Tibial artery (tissue), 4 donors: ENCODE results near the gene SMLR1.

Experiments used
- DNase-seq, 2 donors: peaks; one replicate each; pipeline ENCODE4 v3.0.0-alpha.2; 2019
- H3K27ac ChIP-seq, 2 donors: fragments of 200-600 bp; sonication (generic) in 1 of 2; 1 replicate in 1 of 2; 2 replicates in 1 of 2; pipeline ENCODE4 v1.5.1; 2018 to 2019; ENCODE audit warnings: mild to moderate bottlenecking in 1 of 2
- H3K27me3 ChIP-seq, 2 donors: fragments of 200-600 bp; sonication (generic) in 1 of 2; one replicate each; pipeline versions ENCODE4 v1.5.1 to v1.6.0; 2016 to 2019
- H3K36me3 ChIP-seq, 3 donors: fragments of 200-600 bp; sonication (generic) in 2 of 3; one replicate each; pipeline ENCODE4 v1.5.1; 2016 to 2019; ENCODE audit warnings: mild to moderate bottlenecking in 2 of 3
- H3K4me1 ChIP-seq, 4 donors: fragments of 200-600 bp; sonication (generic) in 2 of 4; 1 replicate in 3 of 4; 2 replicates in 1 of 4; pipeline ENCODE4 v1.5.1; 2016 to 2019
- H3K4me3 ChIP-seq, 2 donors: fragments of 200-600 bp; sonication (generic) in 1 of 2; 1 replicate in 1 of 2; 2 replicates in 1 of 2; pipeline ENCODE4 v1.5.1; 2018 to 2019; ENCODE audit warnings: mild to moderate bottlenecking in 2 of 2
- H3K9me3 ChIP-seq, 3 donors: fragments of 200-600 bp; sonication (generic) in 1 of 3; one replicate each; pipeline ENCODE4 v1.5.1; 2016 to 2019
- CTCF ChIP-seq, 2 experiments: fragments of 200-600 bp in 1 of 2; fragments of 450-650 bp in 1 of 2; IDR thresholded peaks; one replicate each; pipeline ENCODE4 v1.5.1; 2017 to 2019; ENCODE audit warnings: antibody characterized with exemption in 2 of 2, mild to moderate bottlenecking in 1 of 2, moderate library complexity in 1 of 2
- intact Hi-C: fragments of 100-400 bp; cut with DNase I; formaldehyde crosslinking; loops from one replicate; pipeline ENCODE4 v1.15.0; 2023; ENCODE audit warnings: low total_unique reads

SMLR1 gene

GRCh38 chr6:130849594-130849993 lies 22.4 kb downstream of the SMLR1 start:
- TF ChIP-seq CTCF (IDR thresholded peaks at IDR 0.05): no peak
- no peak for DNase-seq

GRCh38 chr6:130851026-130851425 lies 23.8 kb downstream of the SMLR1 start:
- no peak for TF ChIP-seq CTCF (IDR thresholded peaks at IDR 0.05)
- Histone ChIP-seq H3K4me1 (peaks cover 0 to 10% (median 4%) of the 10 kb centered on the region in 4 donors), H3K27ac (no peak overlapping the region), H3K4me3 (no peak overlapping the region), H3K27me3 (no peaks in the 10 kb centered on the region), H3K36me3 (peaks cover 9 to 14% (median 13%) of the 10 kb centered on the region in 3 donors), H3K9me3 (no peaks in the 10 kb centered on the region)
- intact Hi-C loops: no loop called here
- DNase-seq: no peak

More at GRCh38 chr6:130849594-130849993, 22.4 kb downstream of the SMLR1 start:
- peaks cover 0 to 10% (median 4%) of the 10 kb centered on the region in 4 donors for H3K4me1 ChIP-seq
- intact Hi-C loops: loop anchor here (10.0 kb wide), 1 partner anchor 525 kb away; no protein-coding TSS in a partner anchor
- no peak overlapping the region for H3K4me3 ChIP-seq
- H3K9me3 ChIP-seq: no peaks in the 10 kb centered on the region
- H3K27me3 ChIP-seq: no peaks in the 10 kb centered on the region
- no peak overlapping the region for H3K27ac ChIP-seq
- H3K36me3 ChIP-seq: peaks cover 0 to 10% (median under 1%) of the 10 kb centered on the region in 3 donors

GRCh38 chr6:130852844-130853554 lies 25.8 kb downstream of the SMLR1 start:
- Histone ChIP-seq H3K27ac (no peak overlapping the region), H3K9me3 (no peaks in the 10 kb centered on the region), H3K4me3 (no peak overlapping the region), H3K27me3 (no peaks in the 10 kb centered on the region), H3K36me3 (peaks cover 11 to 17% (median 15%) of the 10 kb centered on the region in 3 donors), H3K4me1 (no peaks in the 10 kb centered on the region)
- no peak for DNase-seq
- TF ChIP-seq CTCF (IDR thresholded peaks at IDR 0.05): no peak
- intact Hi-C loops: no loop called here

- intact Hi-C loops: no loop called here
- no peak for TF ChIP-seq CTCF (IDR thresholded peaks at IDR 0.05)
- no peak for DNase-seq
- Histone ChIP-seq H3K27ac (no peak overlapping the region), H3K4me1 (no peaks in the 10 kb centered on the region), H3K4me3 (no peak overlapping the region), H3K9me3 (no peaks in the 10 kb centered on the region), H3K36me3 (peaks cover 14 to 23% (median 15%) of the 10 kb centered on the region in 3 donors), H3K27me3 (no peaks in the 10 kb centered on the region)
Observed at GRCh38 chr6:130853555-130854183, 26.5 kb downstream of the SMLR1 start.

GRCh38 chr6:130858054-130858453 lies 30.8 kb downstream of the SMLR1 start:
- Histone ChIP-seq H3K4me3 (no peak overlapping the region), H3K4me1 (no peaks in the 10 kb centered on the region), H3K36me3 (peaks cover 25 to 41% (median 39%) of the 10 kb centered on the region in 3 donors), H3K27me3 (no peaks in the 10 kb centered on the region), H3K27ac (no peak overlapping the region), H3K9me3 (no peaks in the 10 kb centered on the region)
- no peak for DNase-seq
- intact Hi-C loops: no loop called here
- no peak for TF ChIP-seq CTCF (IDR thresholded peaks at IDR 0.05)
